ENCODE results near the gene GLIS1.

DNA sequence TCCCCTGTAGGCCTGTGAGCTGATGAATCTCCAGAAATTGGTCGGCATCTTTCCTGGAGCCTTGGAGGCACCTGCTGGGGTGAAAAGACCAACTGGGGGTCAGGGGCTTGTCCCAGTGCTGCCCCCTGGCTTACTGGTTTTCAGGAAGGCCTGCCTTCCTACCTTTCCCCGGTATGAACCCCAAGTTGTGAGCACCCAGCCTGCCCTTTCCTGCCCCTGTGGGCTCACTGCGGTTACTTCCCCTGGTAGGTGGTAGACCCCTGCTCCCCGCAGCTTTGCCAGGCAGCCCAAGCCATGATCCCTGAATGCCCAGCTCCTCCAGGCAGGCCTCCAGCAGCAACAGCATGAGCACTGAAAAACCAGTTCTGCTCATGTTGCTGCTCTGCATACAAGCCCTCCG lies 269.6 kb downstream of the GLIS1 start:
- TF ChIP-seq, protein P1, sequence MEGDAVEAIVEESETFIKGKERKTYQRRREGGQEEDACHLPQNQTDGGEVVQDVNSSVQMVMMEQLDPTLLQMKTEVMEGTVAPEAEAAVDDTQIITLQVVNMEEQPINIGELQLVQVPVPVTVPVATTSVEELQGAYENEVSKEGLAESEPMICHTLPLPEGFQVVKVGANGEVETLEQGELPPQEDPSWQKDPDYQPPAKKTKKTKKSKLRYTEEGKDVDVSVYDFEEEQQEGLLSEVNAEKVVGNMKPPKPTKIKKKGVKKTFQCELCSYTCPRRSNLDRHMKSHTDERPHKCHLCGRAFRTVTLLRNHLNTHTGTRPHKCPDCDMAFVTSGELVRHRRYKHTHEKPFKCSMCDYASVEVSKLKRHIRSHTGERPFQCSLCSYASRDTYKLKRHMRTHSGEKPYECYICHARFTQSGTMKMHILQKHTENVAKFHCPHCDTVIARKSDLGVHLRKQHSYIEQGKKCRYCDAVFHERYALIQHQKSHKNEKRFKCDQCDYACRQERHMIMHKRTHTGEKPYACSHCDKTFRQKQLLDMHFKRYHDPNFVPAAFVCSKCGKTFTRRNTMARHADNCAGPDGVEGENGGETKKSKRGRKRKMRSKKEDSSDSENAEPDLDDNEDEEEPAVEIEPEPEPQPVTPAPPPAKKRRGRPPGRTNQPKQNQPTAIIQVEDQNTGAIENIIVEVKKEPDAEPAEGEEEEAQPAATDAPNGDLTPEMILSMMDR (IDR thresholded peaks at IDR 0.05): no peak
- TF ChIP-seq POLR2A (IDR thresholded peaks at IDR 0.05): no peak

Data from lower leg skin (tissue), 3 donors.